SK-N-SH (cell line): ENCODE data around the gene SNRNP35. TPM values are rescaled to one million over a fixed set of nuclear protein-coding genes. Genes with fewer than 3 reads are reported as not detected.

ENCODE experiments used
- CTCF ChIA-PET: fragments of 300-600, 350-600 bp; formaldehyde crosslinking; extraction: SDS; loops from one replicate; lab custom pipeline; 2021; lab: Yijun Ruan, JAX
- POLR2A ChIA-PET: fragments of 350-600 bp; sonication (Branson Sonifier 250); formaldehyde crosslinking; extraction: SDS; loops from one replicate; lab custom pipeline; 2020; ENCODE audit warnings: antibody characterized with exemption, inconsistent platforms; lab: Yijun Ruan, JAX
- DNase-seq: peaks from one replicate; pipeline ENCODE4 v3.0.0; 2012
- H2AFZ ChIP-seq: fragments of 200-600 bp; sonication (generic); 2 replicates; pipeline ENCODE4 v1.8.1; 2016; ENCODE audit warnings: antibody characterized with exemption, mild to moderate bottlenecking, low read depth
- H3F3A ChIP-seq: fragments of 200-600 bp; sonication (generic); replicated peaks from 2 replicates; pipeline ENCODE3; 2016; ENCODE audit warnings: antibody characterized with exemption, mild to moderate bottlenecking; ENCODE audit not compliant: insufficient read depth
- H3K27ac ChIP-seq, 2 experiments: fragments of 200-500 bp in 1 of 2; fragments of 200-600 bp in 1 of 2; sonication (Bioruptor generic) in 1 of 2; sonication (generic), shearing (Covaris generic) in 1 of 2; 2 replicates each; pipeline versions ENCODE4 v1.5.1 to v1.6.1; 2014 to 2016; ENCODE audit warnings: low read depth in 2 of 2, inconsistent platforms in 1 of 2, low read length in 1 of 2, mild to moderate bottlenecking in 1 of 2, mixed read lengths in 1 of 2
- H3K27me3 ChIP-seq: fragments of 200-600 bp; sonication (generic), shearing (Covaris generic); 2 replicates; pipeline ENCODE4 v1.6.1; 2016; ENCODE audit warnings: mixed run types; ENCODE audit not compliant: insufficient read depth
- H3K36me3 ChIP-seq, 2 experiments: fragments of 200-500 bp in 1 of 2; fragments of 200-600 bp in 1 of 2; sonication (Bioruptor generic) in 1 of 2; sonication (generic) in 1 of 2; replicated peaks in 1 of 2; 2 replicates each; pipeline versions ENCODE3 to v1.5.1; 2014 to 2016; ENCODE audit warnings: low read length in 1 of 2, mild to moderate bottlenecking in 1 of 2; ENCODE audit not compliant: insufficient read depth in 2 of 2, control insufficient read depth in 1 of 2
- H3K4me1 ChIP-seq, 2 experiments: fragments of 200-500 bp in 1 of 2; fragments of 200-600 bp in 1 of 2; sonication (Bioruptor generic) in 1 of 2; sonication (generic), shearing (Covaris generic) in 1 of 2; 2 replicates each; pipeline versions ENCODE4 v1.5.1 to v1.6.1; 2014 to 2016; ENCODE audit warnings: low read depth in 1 of 2, low read length in 1 of 2, mixed run types in 1 of 2; ENCODE audit not compliant: insufficient read depth in 2 of 2, control insufficient read depth in 1 of 2
- H3K4me2 ChIP-seq: fragments of 200-600 bp; sonication (generic), shearing (Covaris generic); 2 replicates; pipeline ENCODE4 v1.6.1; 2017; ENCODE audit warnings: mixed run types
- H3K4me3 ChIP-seq, 2 experiments: fragments of 200-500 bp in 1 of 2; fragments of 200-600 bp in 1 of 2; sonication (Bioruptor generic) in 1 of 2; sonication (generic), shearing (Covaris generic) in 1 of 2; 2 replicates each; pipeline versions ENCODE4 v1.5.1 to v1.8.1; 2014 to 2016; ENCODE audit warnings: low read depth in 2 of 2, inconsistent platforms in 1 of 2, low read length in 1 of 2, mild to moderate bottlenecking in 1 of 2, mixed read lengths in 1 of 2, moderate library complexity in 1 of 2
- H3K79me2 ChIP-seq: fragments of 200-600 bp; sonication (generic); 2 replicates; pipeline ENCODE4 v1.8.1; 2017; ENCODE audit warnings: mild to moderate bottlenecking; ENCODE audit not compliant: insufficient read depth
- H3K9ac ChIP-seq: fragments of 200-600 bp; sonication (generic); 2 replicates; pipeline ENCODE4 v1.6.1; 2017; ENCODE audit warnings: mixed run types
- H3K9me2 ChIP-seq: fragments of 200-600 bp; sonication (generic); 2 replicates; pipeline ENCODE4 v1.6.1; 2017; ENCODE audit warnings: mixed run types
- H3K9me3 ChIP-seq: fragments of 200-600 bp; sonication (generic); 2 replicates; pipeline ENCODE4 v1.6.1; 2017; ENCODE audit warnings: mixed run types, mild to moderate bottlenecking, moderate library complexity
- H4K20me1 ChIP-seq: fragments of 200-600 bp; sonication (generic); 2 replicates; pipeline ENCODE4 v1.6.1; 2017; ENCODE audit warnings: mild to moderate bottlenecking, mixed run types; ENCODE audit not compliant: insufficient read depth
- ELF1 ChIP-seq: IDR thresholded peaks from 2 replicates; pipeline ENCODE4 v1.4.0; 2012
- EZH2phosphoT487 ChIP-seq: fragments of 200-600 bp; sonication (generic); IDR thresholded peaks from 2 replicates; pipeline ENCODE4 v1.6.1; 2017; ENCODE audit warnings: low read depth, mixed run types, mild to moderate bottlenecking, antibody characterized with exemption, moderate library complexity, borderline replicate concordance
- FOXJ3 ChIP-seq: sonication (generic); formaldehyde crosslinking; IDR thresholded peaks from 2 replicates; pipeline ENCODE4 v1.5.1; 2020; ENCODE audit warnings: mild to moderate bottlenecking, missing genetic modification reagents
- FOXM1 ChIP-seq: IDR thresholded peaks from 2 replicates; pipeline ENCODE4 v1.4.0; 2012; ENCODE audit warnings: low read depth, mild to moderate bottlenecking
- GABPA ChIP-seq: IDR thresholded peaks from 2 replicates; pipeline ENCODE4 v1.4.0; 2012; ENCODE audit warnings: low read depth, mild to moderate bottlenecking
- GATA2 ChIP-seq: sonication (generic); formaldehyde crosslinking; IDR thresholded peaks from 2 replicates; pipeline ENCODE4 v1.5.0; 2020; ENCODE audit warnings: mild to moderate bottlenecking, missing genetic modification reagents
- JUND ChIP-seq: IDR thresholded peaks from 2 replicates; pipeline ENCODE4 v1.4.0; 2012
- MAX ChIP-seq: IDR thresholded peaks from 2 replicates; pipeline ENCODE4 v1.4.0; 2012; ENCODE audit warnings: low read depth
- MEF2A ChIP-seq: IDR thresholded peaks from 2 replicates; pipeline ENCODE4 v1.4.0; 2012; ENCODE audit warnings: low read depth, borderline replicate concordance
- MXI1 ChIP-seq: IDR thresholded peaks from 2 replicates; pipeline ENCODE4 v1.6.1; 2012; ENCODE audit warnings: mild to moderate bottlenecking, low read depth, low read length, improper control_type of control experiment
- POLR2AphosphoS5 ChIP-seq: IDR thresholded peaks from 2 replicates; pipeline ENCODE4 v1.6.1; 2012; ENCODE audit warnings: low read depth, low read length
- REST ChIP-seq: IDR thresholded peaks from 2 replicates; pipeline ENCODE4 v1.6.1; 2012; ENCODE audit warnings: mild to moderate bottlenecking, low read depth, low read length, moderate library complexity
- RXRA ChIP-seq: IDR thresholded peaks from 2 replicates; pipeline ENCODE4 v1.4.0; 2012; ENCODE audit warnings: low read depth, mild to moderate bottlenecking, borderline replicate concordance
- SIN3A ChIP-seq: IDR thresholded peaks from 2 replicates; pipeline ENCODE4 v1.6.1; 2012; ENCODE audit warnings: low read depth, mild to moderate bottlenecking, low read length, moderate library complexity, borderline replicate concordance
- TAF1 ChIP-seq: IDR thresholded peaks from 2 replicates; pipeline ENCODE4 v1.6.1; 2012; ENCODE audit warnings: low read depth, mild to moderate bottlenecking, low read length, moderate library complexity, borderline replicate concordance
- USF1 ChIP-seq: IDR thresholded peaks from 2 replicates; pipeline ENCODE4 v1.4.0; 2012; ENCODE audit warnings: low read depth, borderline replicate concordance
- YY1 ChIP-seq: IDR thresholded peaks from 2 replicates; pipeline ENCODE4 v1.4.0; 2012; ENCODE audit warnings: low read depth, mild to moderate bottlenecking
- WGBS: methylation state at CpG from one replicate; pipeline ENCODE4 v1.1.6; 2017; ENCODE audit warnings: low lambda C conversion rate; 5-methylcytosine and 5-hydroxymethylcytosine counted together
- polyA plus RNA-seq, 3 experiments: library from polyadenylated mRNA; depleted of rRNA; stranded (reverse); fragments of >200 nt; gene quantifications; 2 replicates each; pipeline ENCODE4 v1.2.3, GENCODE V29; 2012
- TF ChIP-seq, protein P1 (sequence below): IDR thresholded peaks from 2 replicates; pipeline ENCODE4 v1.4.0; 2012; ENCODE audit warnings: low read depth, borderline replicate concordance
- TF ChIP-seq, protein P2 (sequence below): IDR thresholded peaks from 2 replicates; pipeline ENCODE4; 2012
- TF ChIP-seq, protein P3 (sequence below): fragments of 150-350 bp; IDR thresholded peaks from 2 replicates; pipeline ENCODE4 v1.6.1; 2017; ENCODE audit warnings: antibody characterized with exemption, low read length, low read depth, borderline replicate concordance

Gene SNRNP35
- polyA plus RNA-seq, 1 of the 3 experiments (the other 2 are of a cell fraction), result 13.1 TPM

DNA sequence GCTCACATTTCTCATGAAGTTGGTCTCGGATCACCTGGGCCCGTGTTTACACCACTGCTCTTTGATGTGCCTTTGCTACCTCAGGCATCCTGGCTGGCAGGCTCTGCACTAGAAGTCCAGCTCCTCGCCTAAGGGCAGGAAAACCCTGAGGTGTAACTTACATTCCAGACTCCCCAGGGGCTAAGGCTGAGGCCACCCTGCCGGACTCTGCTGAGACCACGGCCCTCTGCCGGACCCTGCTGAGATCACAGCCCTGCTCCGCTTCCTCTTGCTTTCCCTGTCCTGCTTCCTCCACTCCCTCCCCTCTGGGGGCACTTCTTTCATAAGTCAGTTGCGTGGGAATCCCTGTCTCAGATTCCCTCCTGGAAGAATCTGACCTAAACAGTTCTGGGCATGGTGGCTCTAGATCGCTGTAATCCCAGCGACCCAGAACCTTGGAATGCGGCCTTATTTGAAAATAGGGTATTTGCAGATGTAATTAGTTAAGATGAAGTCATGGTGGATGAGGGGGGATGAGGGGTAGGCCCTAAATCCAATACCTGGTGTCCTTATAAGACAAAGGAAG lies 58.4 kb downstream of the SNRNP35 start:
- Histone ChIP-seq H3K27me3 (no peaks in the 10 kb centered on the region), H4K20me1 (peaks cover 10% of the 10 kb centered on the region; the same call in 1 of the 2 replicates), H3K9ac (no peak overlapping the region), H3K4me2 (no peak overlapping the region), H3K9me3 (no peaks in the 10 kb centered on the region), H3K4me1 (0 out of 4 replicates have a peak, but pooled peaks cover 0 to 5% of the 10 kb centered on the region in 2 experiments), H3K4me3 (no peak overlapping the region), H3K79me2 (peaks cover 10% of the 10 kb centered on the region; the same call in 1 of the 2 replicates), H2AFZ (no peak overlapping the region), H3K27ac (no peak overlapping the region), H3K9me2 (no peaks in the 10 kb centered on the region), H3K36me3 (peaks cover 8 to 36% of the 10 kb centered on the region in 2 experiments), H3F3A (peaks cover 23% of the 10 kb centered on the region)
- no peak for TF ChIP-seq FOXM1
- no peak for TF ChIP-seq ELF1
- no peak for TF ChIP-seq JUND
- no peak for TF ChIP-seq SIN3A
- TF ChIP-seq YY1, result no peak
- TF ChIP-seq TAF1, result no peak
- TF ChIP-seq GABPA, result no peak
- no peak for TF ChIP-seq FOXJ3
- TF ChIP-seq, protein P1, sequence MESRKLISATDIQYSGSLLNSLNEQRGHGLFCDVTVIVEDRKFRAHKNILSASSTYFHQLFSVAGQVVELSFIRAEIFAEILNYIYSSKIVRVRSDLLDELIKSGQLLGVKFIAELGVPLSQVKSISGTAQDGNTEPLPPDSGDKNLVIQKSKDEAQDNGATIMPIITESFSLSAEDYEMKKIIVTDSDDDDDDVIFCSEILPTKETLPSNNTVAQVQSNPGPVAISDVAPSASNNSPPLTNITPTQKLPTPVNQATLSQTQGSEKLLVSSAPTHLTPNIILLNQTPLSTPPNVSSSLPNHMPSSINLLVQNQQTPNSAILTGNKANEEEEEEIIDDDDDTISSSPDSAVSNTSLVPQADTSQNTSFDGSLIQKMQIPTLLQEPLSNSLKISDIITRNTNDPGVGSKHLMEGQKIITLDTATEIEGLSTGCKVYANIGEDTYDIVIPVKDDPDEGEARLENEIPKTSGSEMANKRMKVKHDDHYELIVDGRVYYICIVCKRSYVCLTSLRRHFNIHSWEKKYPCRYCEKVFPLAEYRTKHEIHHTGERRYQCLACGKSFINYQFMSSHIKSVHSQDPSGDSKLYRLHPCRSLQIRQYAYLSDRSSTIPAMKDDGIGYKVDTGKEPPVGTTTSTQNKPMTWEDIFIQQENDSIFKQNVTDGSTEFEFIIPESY, result no peak
- no peak for TF ChIP-seq MEF2A
- no peak for TF ChIP-seq RXRA
- no peak for TF ChIP-seq REST
- no peak for TF ChIP-seq MXI1
- TF ChIP-seq USF1, result no peak
- no peak for TF ChIP-seq MAX
- TF ChIP-seq, protein P2, sequence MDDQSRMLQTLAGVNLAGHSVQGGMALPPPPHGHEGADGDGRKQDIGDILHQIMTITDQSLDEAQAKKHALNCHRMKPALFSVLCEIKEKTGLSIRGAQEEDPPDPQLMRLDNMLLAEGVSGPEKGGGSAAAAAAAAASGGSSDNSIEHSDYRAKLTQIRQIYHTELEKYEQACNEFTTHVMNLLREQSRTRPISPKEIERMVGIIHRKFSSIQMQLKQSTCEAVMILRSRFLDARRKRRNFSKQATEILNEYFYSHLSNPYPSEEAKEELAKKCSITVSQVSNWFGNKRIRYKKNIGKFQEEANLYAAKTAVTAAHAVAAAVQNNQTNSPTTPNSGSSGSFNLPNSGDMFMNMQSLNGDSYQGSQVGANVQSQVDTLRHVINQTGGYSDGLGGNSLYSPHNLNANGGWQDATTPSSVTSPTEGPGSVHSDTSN, result no peak
- no peak for TF ChIP-seq EZH2phosphoT487
- no peak for TF ChIP-seq POLR2AphosphoS5
- TF ChIP-seq, protein P3, sequence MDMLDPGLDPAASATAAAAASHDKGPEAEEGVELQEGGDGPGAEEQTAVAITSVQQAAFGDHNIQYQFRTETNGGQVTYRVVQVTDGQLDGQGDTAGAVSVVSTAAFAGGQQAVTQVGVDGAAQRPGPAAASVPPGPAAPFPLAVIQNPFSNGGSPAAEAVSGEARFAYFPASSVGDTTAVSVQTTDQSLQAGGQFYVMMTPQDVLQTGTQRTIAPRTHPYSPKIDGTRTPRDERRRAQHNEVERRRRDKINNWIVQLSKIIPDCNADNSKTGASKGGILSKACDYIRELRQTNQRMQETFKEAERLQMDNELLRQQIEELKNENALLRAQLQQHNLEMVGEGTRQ, result no peak
- TF ChIP-seq GATA2 (CRISPR knock-in tag), result no peak
- POLR2A ChIA-PET, result no interaction called here
- CTCF ChIA-PET, result no interaction called here
- 97% methylated on average over 8 of the region's 11 CpGs for WGBS
- DNase-seq, result no peak
